Astrocyte (in vitro differentiated cells and primary cell): ENCODE data around the gene MAGI1. TPM values are rescaled to one million over a fixed set of nuclear protein-coding genes. Genes with fewer than 3 reads are reported as not detected.

Experiments
- DNase-seq: peaks from one replicate; pipeline ENCODE4 v3.0.0-alpha.2; 2010; ENCODE audit warnings: low read depth
- FAIRE-seq: peaks from 2 replicates; lab custom pipeline; 2011; peaks lifted over from hg19 to GRCh38; lab: Jason Lieb, UNC
- H2AFZ ChIP-seq: 2 replicates; pipeline ENCODE4 v1.6.0; 2012; ENCODE audit warnings: low read depth, low read length, inconsistent platforms
- H3K27ac ChIP-seq: 2 replicates; pipeline ENCODE4 v1.5.1; 2011; ENCODE audit warnings: low read depth, low read length, inconsistent platforms
- H3K27me3 ChIP-seq: 2 replicates; pipeline ENCODE4 v1.6.0; 2011; ENCODE audit warnings: low read length, inconsistent platforms; ENCODE audit not compliant: insufficient read depth
- H3K36me3 ChIP-seq: 2 replicates; pipeline ENCODE4 v1.5.1; 2011; ENCODE audit warnings: low read length, inconsistent platforms; ENCODE audit not compliant: insufficient read depth
- H3K4me1 ChIP-seq: 2 replicates; pipeline ENCODE4 v1.5.1; 2011; ENCODE audit warnings: low read length, inconsistent platforms; ENCODE audit not compliant: insufficient read depth
- H3K4me2 ChIP-seq: 2 replicates; pipeline ENCODE4 v1.6.0; 2012; ENCODE audit warnings: low read length, inconsistent platforms
- H3K4me3 ChIP-seq: 2 replicates; pipeline ENCODE4 v1.5.1; 2011; ENCODE audit warnings: low read depth, mild to moderate bottlenecking, low read length, inconsistent platforms; ENCODE audit not compliant: insufficient read depth
- H3K79me2 ChIP-seq: 2 replicates; pipeline ENCODE4 v1.6.0; 2012; ENCODE audit warnings: mild to moderate bottlenecking, low read length, inconsistent platforms; ENCODE audit not compliant: insufficient read depth
- H3K9ac ChIP-seq: 2 replicates; pipeline ENCODE4 v1.6.0; 2012; ENCODE audit warnings: mild to moderate bottlenecking, low read length, inconsistent platforms
- H3K9me3 ChIP-seq: 2 replicates; pipeline ENCODE4 v1.5.1; 2012; ENCODE audit warnings: low read depth, mild to moderate bottlenecking, low read length, inconsistent platforms; ENCODE audit not compliant: insufficient read depth
- H4K20me1 ChIP-seq: 2 replicates; pipeline ENCODE4 v1.6.0; 2012; ENCODE audit warnings: low read length, inconsistent platforms; ENCODE audit not compliant: insufficient read depth
- H3K27ac Mint-ChIP-seq: one replicate; pipeline ENCODE4 v1.8.0; 2021; ENCODE audit warnings: mild to moderate bottlenecking, mixed read lengths; ENCODE audit not compliant: unreplicated experiment
- H3K27me3 Mint-ChIP-seq: one replicate; pipeline ENCODE4 v1.8.0; 2021; ENCODE audit warnings: low read depth, mixed read lengths; ENCODE audit not compliant: unreplicated experiment
- H3K36me3 Mint-ChIP-seq: one replicate; pipeline ENCODE4 v1.8.0; 2021; ENCODE audit warnings: low read depth, mixed read lengths; ENCODE audit not compliant: unreplicated experiment
- H3K4me1 Mint-ChIP-seq: one replicate; pipeline ENCODE4 v1.8.0; 2021; ENCODE audit warnings: low read depth, mixed read lengths; ENCODE audit not compliant: unreplicated experiment
- H3K4me3 Mint-ChIP-seq: one replicate; pipeline ENCODE4 v1.8.0; 2021; ENCODE audit warnings: mild to moderate bottlenecking, moderate library complexity, mixed read lengths; ENCODE audit not compliant: unreplicated experiment
- H3K9me3 Mint-ChIP-seq: one replicate; pipeline ENCODE4 v1.8.0; 2021; ENCODE audit warnings: mild to moderate bottlenecking, mixed read lengths; ENCODE audit not compliant: unreplicated experiment
- CTCF ChIP-seq: IDR thresholded peaks from 2 replicates; pipeline ENCODE4 v1.5.1; 2011; ENCODE audit warnings: low read depth, mild to moderate bottlenecking, inconsistent platforms, low read length, moderate library complexity; ENCODE audit not compliant: insufficient read depth
- EZH2 ChIP-seq: IDR thresholded peaks from 2 replicates; pipeline ENCODE4 v1.6.1; 2012; ENCODE audit warnings: mild to moderate bottlenecking, low read length, inconsistent platforms; ENCODE audit not compliant: insufficient read depth
- total RNA-seq: library from RNA; stranded (reverse); gene quantifications from 2 replicates; pipeline ENCODE4 v1.2.1, GENCODE V29; 2021

Gene MAGI1
- total RNA-seq, 1 donor from 2014 or later, result 31.8 TPM

GRCh38 chr3:65776081-65776480 is 262.6 kb downstream of the MAGI1 start:
- no peaks in the 10 kb centered on the region for H3K36me3 ChIP-seq
- no peak overlapping the region for H3K4me2 ChIP-seq
- H3K9me3 ChIP-seq, result no peaks in the 10 kb centered on the region
- DNase-seq, result no peak
- Mint-ChIP-seq H3K4me3 (no peak overlapping the region), H3K4me1 (peaks cover 16% of the 10 kb centered on the region), H3K27me3 (no peaks in the 10 kb centered on the region), H3K27ac (no peak overlapping the region), H3K9me3 (no peaks in the 10 kb centered on the region), H3K36me3 (no peaks in the 10 kb centered on the region)
- no peak for FAIRE-seq
- no peaks in the 10 kb centered on the region for H3K27me3 ChIP-seq
- no peak overlapping the region for H3K4me3 ChIP-seq
- no peaks in the 10 kb centered on the region for H3K79me2 ChIP-seq
- no peak overlapping the region for H3K27ac ChIP-seq
- peaks cover 7% of the 10 kb centered on the region for H4K20me1 ChIP-seq
- TF ChIP-seq EZH2 (no peak), CTCF (no peak)
- H3K4me1 ChIP-seq, result peaks cover 7% of the 10 kb centered on the region
- no peak overlapping the region for H3K9ac ChIP-seq
- no peak overlapping the region for H2AFZ ChIP-seq

- Histone ChIP-seq H3K27ac (no peak overlapping the region), H3K4me1 (no peaks in the 10 kb centered on the region), H3K4me3 (no peak overlapping the region), H2AFZ (no peak overlapping the region), H3K9ac (no peak overlapping the region), H3K36me3 (no peaks in the 10 kb centered on the region), H3K9me3 (no peaks in the 10 kb centered on the region), H3K79me2 (no peaks in the 10 kb centered on the region), H3K27me3 (no peaks in the 10 kb centered on the region), H4K20me1 (peaks cover 7% of the 10 kb centered on the region), H3K4me2 (no peak overlapping the region)
- no peak for TF ChIP-seq EZH2
- TF ChIP-seq CTCF, result no peak
- Mint-ChIP-seq H3K27ac (no peak overlapping the region), H3K4me1 (peaks cover 8% of the 10 kb centered on the region), H3K4me3 (no peak overlapping the region), H3K36me3 (no peaks in the 10 kb centered on the region), H3K9me3 (no peaks in the 10 kb centered on the region), H3K27me3 (no peaks in the 10 kb centered on the region)
- FAIRE-seq (no peak), DNase-seq (no peak)
These were observed 266.0 kb downstream of the MAGI1 start for GRCh38 chr3:65772758-65773157.

- Histone ChIP-seq H2AFZ (no peak overlapping the region), H3K27me3 (no peaks in the 10 kb centered on the region), H3K27ac (no peak overlapping the region), H3K79me2 (no peaks in the 10 kb centered on the region), H3K4me1 (no peaks in the 10 kb centered on the region), H3K9me3 (no peaks in the 10 kb centered on the region), H3K36me3 (no peaks in the 10 kb centered on the region), H3K4me2 (no peak overlapping the region), H3K4me3 (no peak overlapping the region), H3K9ac (no peak overlapping the region), H4K20me1 (peaks cover 9% of the 10 kb centered on the region)
- no peaks in the 10 kb centered on the region for H3K27me3 Mint-ChIP-seq
- no peaks in the 10 kb centered on the region for H3K9me3 Mint-ChIP-seq
- no peak for DNase-seq
- H3K36me3 Mint-ChIP-seq, result no peaks in the 10 kb centered on the region
- TF ChIP-seq CTCF, result no peak
- TF ChIP-seq EZH2, result no peak
- FAIRE-seq, result no peak
- peaks cover 2% of the 10 kb centered on the region for H3K4me1 Mint-ChIP-seq
- H3K27ac Mint-ChIP-seq, result no peak overlapping the region
- no peak overlapping the region for H3K4me3 Mint-ChIP-seq
These were observed 271.2 kb downstream of the MAGI1 start for GRCh38 chr3:65767551-65767950.
